HFFc6 (cell line): ENCODE measurements around the gene PKHD1. TPM values are rescaled to one million over a fixed set of nuclear protein-coding genes. Genes with fewer than 3 reads are reported as not detected.

ENCODE experiments used
- DNase-seq: peaks from one replicate; pipeline ENCODE4 v3.0.0-alpha.2; 2018
- H3K27ac Mint-ChIP-seq: 2 replicates; pipeline ENCODE4 v1.8.0; 2020; ENCODE audit warnings: mild to moderate bottlenecking, mixed read lengths
- H3K27me3 Mint-ChIP-seq: 2 replicates; pipeline ENCODE4 v1.8.0; 2021; ENCODE audit warnings: mild to moderate bottlenecking, moderate library complexity, mixed read lengths; ENCODE audit not compliant: insufficient read depth
- H3K36me3 Mint-ChIP-seq: 2 replicates; pipeline ENCODE4 v1.8.0; 2021; ENCODE audit warnings: low read depth, mixed read lengths
- H3K4me1 Mint-ChIP-seq: 2 replicates; pipeline ENCODE4 v1.8.0; 2020; ENCODE audit warnings: low read depth, mixed read lengths
- H3K4me3 Mint-ChIP-seq: 2 replicates; pipeline ENCODE4 v1.8.0; 2020; ENCODE audit warnings: mild to moderate bottlenecking, moderate library complexity, mixed read lengths
- H3K9me3 Mint-ChIP-seq: 2 replicates; pipeline ENCODE4 v1.8.0; 2020; ENCODE audit warnings: mild to moderate bottlenecking, mixed read lengths
- CTCF ChIP-seq: fragments of 200-600 bp; sonication (generic); IDR thresholded peaks from 2 replicates; pipeline ENCODE4 v1.5.0; 2021; ENCODE audit warnings: antibody characterized with exemption, mild to moderate bottlenecking
- total RNA-seq, 6 experiments: library from RNA; stranded (reverse); fragmentation: NEBNext Ultra II Directional; extraction: Animal tissue kit (Norgen Biotek cat#: 25700); gene quantifications; 2 replicates in 1 of 6; 3 replicates in 5 of 6; pipeline ENCODE4 v1.2.3, GENCODE V29; 2021

PKHD1 gene
- total RNA-seq, 6 experiments from 2014 or later: not detected

GRCh38 chr6:51915098-51915497 lies 172.3 kb downstream of the PKHD1 start:
- no peaks in the 10 kb centered on the region for H3K4me1 Mint-ChIP-seq
- DNase-seq: no peak
- H3K27ac Mint-ChIP-seq: no peak overlapping the region
- no peak for TF ChIP-seq CTCF
- H3K4me3 Mint-ChIP-seq: no peak overlapping the region
- no peaks in the 10 kb centered on the region for H3K27me3 Mint-ChIP-seq
- peaks cover 44% of the 10 kb centered on the region for H3K9me3 Mint-ChIP-seq
- H3K36me3 Mint-ChIP-seq: peaks cover 5% of the 10 kb centered on the region; the same call in 1 of the 2 replicates

- Mint-ChIP-seq H3K27me3 (no peaks in the 10 kb centered on the region), H3K27ac (no peak overlapping the region), H3K36me3 (peaks cover 5% of the 10 kb centered on the region; the same call in 1 of the 2 replicates), H3K4me1 (no peaks in the 10 kb centered on the region), H3K4me3 (no peak overlapping the region), H3K9me3 (peaks cover 40% of the 10 kb centered on the region)
- no peak for DNase-seq
- TF ChIP-seq CTCF: no peak
Observed at GRCh38 chr6:51913265-51913664, 174.1 kb downstream of the PKHD1 start.

DNA sequence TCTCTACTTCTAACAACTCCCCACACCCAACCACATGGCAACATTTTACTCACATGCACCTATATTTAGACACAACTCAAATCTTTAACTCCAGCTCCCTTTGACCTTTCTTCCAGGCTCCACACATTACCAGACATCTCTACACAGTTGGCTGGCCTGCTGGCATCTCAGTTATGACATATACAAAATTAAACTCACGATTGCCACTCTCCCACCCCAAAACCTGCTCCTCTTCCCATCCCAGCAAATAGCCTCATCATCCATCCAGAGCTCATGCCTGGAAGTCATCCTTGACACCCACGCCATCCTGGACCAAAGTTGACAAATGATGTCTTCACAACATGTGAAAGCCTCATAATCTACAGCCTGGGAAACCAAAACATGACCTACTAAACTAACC lies 176.6 kb downstream of the PKHD1 start:
- Mint-ChIP-seq H3K4me3 (no peak overlapping the region), H3K36me3 (peaks cover 5% of the 10 kb centered on the region; the same call in 1 of the 2 replicates), H3K27me3 (no peaks in the 10 kb centered on the region), H3K4me1 (no peaks in the 10 kb centered on the region), H3K27ac (no peak overlapping the region), H3K9me3 (peaks cover 38% of the 10 kb centered on the region)
- no peak for DNase-seq
- no peak for TF ChIP-seq CTCF

GRCh38 chr6:51908243-51908642 lies 179.2 kb downstream of the PKHD1 start:
- TF ChIP-seq CTCF: no peak
- Mint-ChIP-seq H3K9me3 (peaks cover 38% of the 10 kb centered on the region), H3K36me3 (peaks cover 5% of the 10 kb centered on the region; the same call in 1 of the 2 replicates), H3K4me1 (no peaks in the 10 kb centered on the region), H3K27me3 (no peaks in the 10 kb centered on the region; the same call in 1 of the 2 replicates), H3K4me3 (no peak overlapping the region), H3K27ac (no peak overlapping the region)
- DNase-seq: no peak

- Mint-ChIP-seq H3K27ac (no peak overlapping the region), H3K9me3 (peaks cover 9% of the 10 kb centered on the region), H3K4me3 (no peak overlapping the region), H3K36me3 (no peaks in the 10 kb centered on the region), H3K27me3 (no peaks in the 10 kb centered on the region; the same call in 1 of the 2 replicates), H3K4me1 (no peaks in the 10 kb centered on the region)
- no peak for DNase-seq
- no peak for TF ChIP-seq CTCF
Observed at GRCh38 chr6:51901766-51902764, 185.3 kb downstream of the PKHD1 start.
